ENCODE measurements around the gene NOTCH2. TPM values are rescaled to one million over a fixed set of nuclear protein-coding genes. Genes with fewer than 3 reads are reported as not detected.

Gene NOTCH2
- total RNA-seq, 1 experiment from 2014 or later, result 62.9 TPM

GRCh38 chr1:119915517-119915916 is 153.9 kb downstream of the NOTCH2 start:
- intact Hi-C loops (cut with micrococcal nuclease), result no loop called here
- Histone ChIP-seq H3K9me2 (ENCODE audit: insufficient read depth) (no peaks in the 10 kb centered on the region), H3K4me3 (replicated peaks in 1 of 2; ENCODE audit: low read depth in 1 of 2, low read length in 2 of 2) (no peak overlapping the region), H4K20me1 (ENCODE audit: insufficient read depth) (no peaks in the 10 kb centered on the region), H3K9me3 (ENCODE audit: control insufficient read depth in 1 of 2, insufficient read depth in 1 of 2, low read depth in 1 of 2, low read length in 2 of 2) (no peaks in the 10 kb centered on the region), H2AFZ (ENCODE audit: low read depth, low read length, poor library complexity, severe bottlenecking) (no peak overlapping the region), H3K4me2 (ENCODE audit: low read length) (no peak overlapping the region), H3K27me3 (ENCODE audit: insufficient read depth, low read length) (no peaks in the 10 kb centered on the region), H3K9ac (ENCODE audit: low read length) (no peak overlapping the region), H3K27ac (ENCODE audit: low read depth, low read length) (no peak overlapping the region), H3K36me3 (ENCODE audit: control insufficient read depth in 1 of 2, insufficient read depth in 2 of 2, low read length in 2 of 2) (peaks cover 23 to 35% of the 10 kb centered on the region in 2 experiments; a peak in 3 of 4 replicates), H3K4me1 (ENCODE audit: control insufficient read depth in 1 of 2, insufficient read depth in 2 of 2, low read length in 2 of 2) (no peaks in the 10 kb centered on the region), H3K79me2 (ENCODE audit: insufficient read depth, low read length) (no peaks in the 10 kb centered on the region)
- ChIA-PET CTCF (no interaction called here), POLR2A (no interaction called here), RAD21 (ENCODE audit: low non-redundant PET in 1 of 2, low total read pairs in 2 of 2, uncharacterized antibody in 2 of 2, unreplicated experiment in 2 of 2) (no interaction called here)
- DNase-seq (ENCODE audit: low read depth, low spot score), result no peak
- TF ChIP-seq CBX3 (IDR thresholded peaks at IDR 0.05; ENCODE audit: low read depth) (no peak), SIN3A (IDR thresholded peaks at IDR 0.05; ENCODE audit: low read depth) (no peak), EGR1 (IDR thresholded peaks at IDR 0.05; ENCODE audit: low read depth) (no peak), ZNF274 (IDR thresholded peaks at IDR 0.05; ENCODE audit: low read depth, low read length) (no peak), EZH2 (IDR thresholded peaks at IDR 0.05) (no peak), SRF (IDR thresholded peaks at IDR 0.05; ENCODE audit: low read depth) (no peak), CTCF (IDR thresholded peaks at IDR 0.05 in 2 of 3, conservative IDR thresholded peaks at IDR 0.05 in 1 of 3; ENCODE audit: borderline replicate concordance in 1 of 3, insufficient read depth in 1 of 3, low read depth in 2 of 3, low read length in 2 of 3) (no peak), MAX (IDR thresholded peaks at IDR 0.05) (no peak), FOSL1 (IDR thresholded peaks at IDR 0.05; ENCODE audit: low read depth) (no peak), ZBTB33 (IDR thresholded peaks at IDR 0.05; ENCODE audit: extremely low read depth, insufficient replicate concordance, low read length) (no peak), JUND (IDR thresholded peaks at IDR 0.05) (no peak)
- no TSS peak for BruUV-seq (replicated peaks)
- no peak for ATAC-seq

Measured in HCT116 (cell line).